HG03064 (cell line): ENCODE measurements around the gene CALN1.
"Not testable (repeated sequence)": the region's sequence is repeated elsewhere in the genome, so short reads cannot be mapped to it uniquely, and the experiment has no call there.

Experiments used
- ATAC-seq: cut with Tn5 transposase; IDR thresholded peaks from one replicate; pipeline ENCODE4 v1.9.1; 2021; ENCODE audit warnings: low read depth; ENCODE audit not compliant: unreplicated experiment

Gene CALN1

DNA sequence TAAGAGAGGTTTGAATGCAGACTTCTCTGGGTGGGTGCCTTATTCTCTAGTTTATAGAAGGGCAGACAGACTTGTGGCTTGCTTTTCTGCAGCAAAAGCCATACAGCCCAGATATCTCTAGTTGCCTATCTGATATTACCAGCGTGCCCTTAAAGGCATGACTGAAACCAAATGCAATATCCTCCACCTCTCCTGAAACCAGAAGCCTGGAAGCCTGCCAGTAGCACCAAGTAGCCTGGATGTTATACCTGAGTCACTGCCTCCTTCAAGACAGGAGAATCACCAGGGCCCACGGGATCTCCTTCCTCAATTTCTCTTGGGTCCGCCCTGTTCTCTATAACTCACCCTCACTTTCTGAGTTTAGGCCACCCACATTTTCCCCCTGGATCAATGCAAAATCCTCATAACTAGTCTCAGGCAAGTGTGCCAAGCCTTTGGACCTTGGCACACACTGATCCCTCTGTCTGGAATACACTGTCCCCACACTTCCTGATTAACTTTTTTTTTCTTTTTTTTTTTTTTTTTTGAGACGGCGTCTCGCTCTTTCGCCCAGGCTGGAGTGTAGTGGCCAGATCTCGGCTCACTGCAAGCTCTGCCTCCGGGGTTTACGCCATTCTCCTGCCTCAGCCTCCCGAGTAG lies 641.8 kb downstream of the CALN1 start:
- no peak for ATAC-seq

- ATAC-seq, result no peak
These were observed 642.8 kb downstream of the CALN1 start for GRCh38 chr7:71769326-71769725.

DNA sequence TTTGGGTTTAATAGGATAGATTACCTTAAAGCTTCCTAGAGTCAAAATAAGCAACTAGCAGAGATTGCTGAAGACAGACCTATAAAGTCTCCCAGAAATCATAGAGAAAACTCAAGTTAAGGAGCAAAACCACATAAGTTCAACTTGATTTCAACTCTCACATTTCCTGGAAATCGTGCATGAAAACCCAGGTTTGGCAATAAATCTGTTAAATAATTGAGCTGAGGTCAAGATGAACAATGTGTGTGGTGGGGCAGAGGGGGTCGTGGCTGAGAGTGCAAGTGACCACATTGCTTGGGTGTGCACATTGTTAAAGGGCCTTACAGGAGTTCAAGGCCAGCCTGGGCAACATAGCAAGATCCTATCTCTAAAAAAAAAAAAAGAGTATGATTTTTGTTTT lies 643.7 kb downstream of the CALN1 start:
- ATAC-seq, result no peak

GRCh38 chr7:71766016-71766415 lies 646.1 kb downstream of the CALN1 start:
- no peak for ATAC-seq

GRCh38 chr7:71761336-71761735 lies 650.8 kb downstream of the CALN1 start:
- ATAC-seq, result no peak

GRCh38 chr7:71754828-71755227 lies 657.3 kb downstream of the CALN1 start:
- ATAC-seq, result no peak

- ATAC-seq, result no peak
These were observed 658.0 kb downstream of the CALN1 start for GRCh38 chr7:71753956-71754664.

- no peak for ATAC-seq
These were observed 658.9 kb downstream of the CALN1 start for GRCh38 chr7:71753236-71753635.

DNA sequence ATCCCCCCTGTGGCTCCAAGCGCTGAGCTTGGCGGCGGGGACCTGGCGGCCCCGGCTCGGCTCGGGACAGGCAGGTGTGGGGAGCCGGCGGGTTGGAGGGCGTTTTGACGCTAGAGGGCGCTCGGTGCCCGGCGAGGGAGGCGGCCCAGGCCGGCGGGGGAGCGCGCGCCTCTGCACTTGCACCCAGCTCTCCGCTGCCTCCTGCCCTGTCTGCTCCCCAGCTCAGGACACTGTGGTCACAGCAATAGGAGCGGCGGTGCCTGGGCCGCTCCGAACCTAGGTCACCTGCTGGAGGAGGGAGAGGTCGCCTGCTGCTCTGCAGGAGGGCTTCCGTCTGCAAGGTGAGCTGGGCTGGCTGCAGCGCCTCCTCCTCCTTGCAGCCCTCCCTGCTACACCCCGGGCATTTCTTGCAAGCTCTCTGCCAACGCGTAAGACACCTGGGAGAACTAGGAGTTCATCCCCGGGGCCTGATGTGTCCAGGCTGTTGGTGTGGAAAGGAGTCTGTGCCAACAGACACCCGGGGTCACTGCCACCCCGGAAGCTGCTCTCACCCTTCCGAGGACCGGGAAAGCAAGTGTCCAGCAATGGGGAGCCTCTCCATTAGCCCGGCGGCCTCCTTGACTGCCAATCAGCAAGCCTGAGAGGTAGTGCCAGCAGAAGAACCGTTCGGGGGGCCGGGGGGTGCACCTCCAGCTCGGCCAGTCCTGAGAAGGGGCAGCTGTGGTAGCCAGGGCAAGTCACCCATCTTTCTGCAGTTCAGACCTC lies 659.8 kb downstream of the CALN1 start:
- ATAC-seq, result no peak

DNA sequence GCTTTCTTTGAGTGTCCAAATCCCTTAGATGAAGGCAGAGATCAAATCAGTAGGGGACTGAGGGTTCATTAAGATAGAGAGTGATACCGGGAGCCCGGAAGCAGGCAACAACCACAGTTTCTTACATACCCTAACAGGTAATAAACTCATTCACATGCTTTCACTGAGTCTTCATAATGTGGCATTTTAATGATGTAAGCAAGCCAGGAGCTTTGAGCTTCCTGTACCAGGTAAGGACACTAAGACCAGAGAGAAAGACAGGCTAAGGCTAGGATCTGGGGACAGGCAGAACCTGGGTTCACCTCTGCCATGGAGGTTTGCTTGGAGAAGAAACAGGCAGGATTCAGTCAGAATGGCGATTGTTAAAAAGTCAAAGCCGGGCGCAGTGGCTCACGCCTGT lies 661.8 kb downstream of the CALN1 start:
- ATAC-seq, result no peak

- no peak for ATAC-seq
These were observed 666.1 kb downstream of the CALN1 start for GRCh38 chr7:71746006-71746405.

- no peak for ATAC-seq
These were observed 672.0 kb downstream of the CALN1 start for GRCh38 chr7:71740174-71740560.

DNA sequence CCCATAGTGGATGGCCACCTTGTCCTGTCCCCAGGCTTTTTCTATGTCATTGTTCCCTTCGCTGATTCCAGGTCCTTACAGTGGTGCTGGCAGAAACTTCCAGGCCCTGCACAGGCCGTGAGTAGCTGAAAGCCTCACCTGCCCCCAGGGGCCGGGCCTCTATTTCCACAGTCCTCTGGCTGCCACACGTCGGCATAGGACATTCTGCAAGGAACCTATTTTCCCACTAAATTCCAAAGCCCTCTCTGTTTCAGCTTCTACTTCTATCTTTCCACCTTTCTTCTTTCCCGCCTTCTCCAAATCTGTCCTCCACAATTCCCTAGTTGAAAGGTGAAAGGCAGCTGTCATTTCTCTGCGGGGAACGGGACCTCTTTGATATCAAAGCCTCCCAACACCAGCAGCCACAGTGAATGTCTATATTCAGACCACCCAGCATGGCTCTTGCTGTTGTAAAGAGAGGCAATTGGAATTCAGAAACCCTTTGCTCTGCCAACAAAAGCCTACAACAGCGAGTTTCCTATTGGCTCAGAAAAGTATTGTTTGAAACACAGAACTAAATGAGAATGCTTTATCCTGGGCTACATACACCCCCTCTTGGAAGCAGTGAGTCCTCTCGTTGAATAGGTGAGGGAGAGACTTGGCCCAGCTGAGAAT lies 672.5 kb downstream of the CALN1 start:
- no peak for ATAC-seq

DNA sequence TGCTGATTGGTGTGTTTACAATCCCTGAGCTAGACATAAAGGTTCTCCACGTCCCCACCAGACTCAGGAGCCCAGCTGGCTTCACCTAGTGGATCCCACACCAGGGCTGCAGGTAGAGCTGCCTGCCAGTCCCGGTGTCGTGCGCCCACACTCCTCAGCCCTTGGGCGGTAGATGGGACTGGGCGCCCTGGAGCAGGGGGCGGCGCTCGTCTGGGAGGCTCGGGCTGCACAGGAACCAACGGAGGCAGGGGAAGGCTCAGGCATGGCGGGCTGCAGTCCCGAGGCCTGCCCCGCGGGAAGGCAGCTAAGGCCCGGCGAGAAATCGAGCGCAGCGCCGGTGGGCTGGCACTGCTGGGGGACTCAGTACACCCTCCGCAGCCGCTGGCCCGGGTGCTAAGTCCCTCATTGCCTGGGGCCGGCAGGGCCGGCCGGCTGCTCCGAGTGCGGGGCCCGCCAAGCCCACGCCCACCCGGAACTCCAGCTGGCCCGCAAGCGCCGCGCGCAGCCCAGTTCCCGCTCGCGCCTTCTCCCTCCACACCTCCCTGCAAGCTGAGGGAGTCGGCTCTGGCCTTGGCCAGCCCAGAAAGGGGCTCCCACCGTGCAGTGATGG lies 674.1 kb downstream of the CALN1 start:
- ATAC-seq, result not testable (repeated sequence)

DNA sequence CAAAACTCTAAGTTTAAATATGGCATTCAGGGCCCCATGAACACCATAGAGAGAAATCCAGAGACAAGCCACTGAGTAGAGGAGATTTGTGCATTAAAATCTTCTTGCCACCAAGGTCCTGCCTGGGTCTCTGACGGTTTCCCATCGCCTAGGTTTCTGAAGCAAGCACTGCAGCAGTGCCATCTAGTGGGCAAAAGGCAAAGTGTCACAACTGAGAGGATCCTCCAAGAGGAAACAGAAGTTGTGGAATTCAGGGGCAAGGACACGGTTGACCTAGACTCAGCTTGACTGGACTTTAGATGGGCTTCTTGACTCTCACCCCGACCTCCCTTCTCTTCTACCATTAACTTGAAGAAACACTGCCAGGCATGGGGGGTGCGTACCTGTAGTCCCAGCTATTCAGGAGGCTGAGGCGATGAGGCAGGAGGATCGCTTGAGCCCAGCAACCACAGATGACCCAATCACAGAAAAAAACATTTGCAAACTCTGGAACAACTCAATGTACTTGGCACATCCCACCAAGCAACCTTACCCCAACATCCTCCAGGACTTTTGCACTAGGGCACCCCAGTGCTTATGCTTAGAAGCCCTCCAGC lies 676.1 kb downstream of the CALN1 start:
- ATAC-seq, result no peak

DNA sequence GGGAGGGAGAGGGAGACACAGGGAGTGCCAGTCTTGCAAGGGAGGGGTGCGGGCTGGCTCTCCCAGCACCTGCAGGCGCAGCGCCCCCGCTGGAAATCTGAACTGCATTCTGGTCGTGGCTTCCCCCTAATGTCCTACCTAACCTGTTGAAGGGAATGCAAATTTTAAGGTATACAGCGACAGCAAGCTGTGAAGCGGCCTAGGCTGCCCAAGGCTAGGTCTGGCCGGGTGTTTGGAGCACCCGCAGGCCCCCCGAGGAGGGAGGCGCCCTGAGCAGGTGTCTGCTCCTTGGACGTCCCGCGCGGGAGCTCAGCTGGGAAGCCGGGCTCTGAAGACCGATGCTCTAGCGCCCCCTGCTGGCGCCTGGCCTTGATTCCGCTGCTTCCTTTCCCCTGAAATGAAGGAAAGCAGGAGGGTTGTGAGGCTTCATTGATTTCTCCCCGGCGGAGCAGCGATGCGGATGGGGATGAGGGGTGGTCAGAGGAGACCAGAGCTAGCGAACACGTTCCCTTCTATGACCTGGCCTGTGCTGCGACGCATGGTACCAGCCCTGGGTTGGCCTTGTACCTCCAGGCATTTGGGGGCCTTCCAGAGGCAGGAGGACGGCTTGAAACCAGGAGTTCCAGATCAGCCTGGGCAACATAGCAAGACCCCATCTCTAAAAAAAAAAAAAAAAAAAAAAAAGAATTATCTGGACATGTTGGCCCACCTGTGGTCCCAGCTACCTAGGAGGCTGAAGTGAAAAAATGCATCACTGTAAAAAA lies 678.8 kb downstream of the CALN1 start:
- ATAC-seq, result no peak

DNA sequence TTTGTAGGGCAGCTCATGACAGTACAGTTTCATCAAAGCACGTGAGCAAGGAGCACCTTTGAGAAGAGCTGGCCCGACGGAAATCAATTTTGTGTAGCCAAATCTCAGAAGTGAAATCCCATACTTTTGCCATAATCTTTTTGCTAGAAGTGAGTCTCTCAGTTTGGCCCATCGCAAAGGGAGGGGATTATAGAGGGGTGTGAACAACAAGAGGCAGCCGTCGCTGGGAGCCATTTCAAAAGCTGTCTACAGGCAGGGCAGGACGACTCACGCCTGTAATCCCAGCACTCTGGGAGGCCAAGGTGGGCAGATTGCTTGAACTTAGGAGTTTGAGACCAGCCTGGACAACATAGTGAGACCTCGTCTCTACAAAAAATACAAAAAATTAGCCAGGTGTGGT lies 680.4 kb downstream of the CALN1 start:
- no peak for ATAC-seq
